ENCODE data around the gene G6PC2.
"Not testable (repeated sequence)": the region's sequence is repeated elsewhere in the genome, so short reads cannot be mapped to it uniquely, and the experiment has no call there.

Gene G6PC2, protein sequence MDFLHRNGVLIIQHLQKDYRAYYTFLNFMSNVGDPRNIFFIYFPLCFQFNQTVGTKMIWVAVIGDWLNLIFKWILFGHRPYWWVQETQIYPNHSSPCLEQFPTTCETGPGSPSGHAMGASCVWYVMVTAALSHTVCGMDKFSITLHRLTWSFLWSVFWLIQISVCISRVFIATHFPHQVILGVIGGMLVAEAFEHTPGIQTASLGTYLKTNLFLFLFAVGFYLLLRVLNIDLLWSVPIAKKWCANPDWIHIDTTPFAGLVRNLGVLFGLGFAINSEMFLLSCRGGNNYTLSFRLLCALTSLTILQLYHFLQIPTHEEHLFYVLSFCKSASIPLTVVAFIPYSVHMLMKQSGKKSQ

DNA sequence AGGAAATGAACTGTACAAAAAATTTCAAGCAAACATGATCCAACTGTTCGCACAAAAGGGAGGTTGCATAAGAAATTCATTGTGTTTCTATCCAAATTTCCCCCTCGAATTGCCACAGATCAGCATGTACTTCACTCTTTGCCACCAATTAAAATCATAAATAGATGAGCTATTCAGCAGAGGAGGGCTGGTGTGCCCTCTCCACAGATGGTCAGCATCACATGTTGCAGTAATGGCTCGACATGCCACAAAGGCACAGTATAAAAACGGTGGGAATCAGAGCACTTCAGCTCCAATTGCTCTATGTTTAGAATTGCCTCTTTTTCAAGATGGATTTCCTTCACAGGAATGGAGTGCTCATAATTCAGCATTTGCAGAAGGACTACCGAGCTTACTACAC, at the start of gene G6PC2:
TSS of gene G6PC2 (plus strand) at position 289 of the 400 bp plus-strand sequence. CDS start at position 330, 41 bp downstream.
- DNase-seq: no peak

DNA sequence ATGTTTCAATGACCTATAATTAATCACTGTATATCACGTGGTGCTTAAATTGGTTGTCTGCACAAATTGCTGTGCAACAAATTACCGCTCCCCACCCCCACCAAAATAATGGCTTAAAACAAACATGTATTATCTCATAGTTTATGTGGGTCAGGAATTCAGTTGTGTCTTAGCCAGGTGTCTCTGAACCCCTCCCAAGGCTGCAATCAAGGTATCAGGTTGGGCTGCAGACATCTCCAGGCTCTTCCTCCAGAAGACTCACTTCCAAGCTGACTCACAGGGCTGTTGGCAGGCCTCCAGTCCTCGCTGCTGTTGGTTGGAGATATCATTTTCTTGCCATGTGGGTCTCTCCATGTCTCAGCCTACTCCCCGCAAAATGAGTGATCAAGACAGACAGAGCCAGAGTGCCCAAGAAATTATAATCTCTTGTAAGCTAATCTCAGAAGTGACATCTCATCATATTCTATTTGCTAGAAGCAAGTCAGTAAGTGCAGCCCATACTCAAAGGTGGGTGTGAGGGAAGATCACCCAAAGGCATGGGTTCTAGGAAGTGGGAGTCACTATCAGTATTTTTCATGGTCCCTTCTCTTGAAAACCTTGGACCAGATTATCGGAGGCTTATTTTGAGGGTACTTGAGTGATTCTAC, 49.3 kb upstream of the G6PC2 start:
- peak; percentile 56 for DNase-seq

DNA sequence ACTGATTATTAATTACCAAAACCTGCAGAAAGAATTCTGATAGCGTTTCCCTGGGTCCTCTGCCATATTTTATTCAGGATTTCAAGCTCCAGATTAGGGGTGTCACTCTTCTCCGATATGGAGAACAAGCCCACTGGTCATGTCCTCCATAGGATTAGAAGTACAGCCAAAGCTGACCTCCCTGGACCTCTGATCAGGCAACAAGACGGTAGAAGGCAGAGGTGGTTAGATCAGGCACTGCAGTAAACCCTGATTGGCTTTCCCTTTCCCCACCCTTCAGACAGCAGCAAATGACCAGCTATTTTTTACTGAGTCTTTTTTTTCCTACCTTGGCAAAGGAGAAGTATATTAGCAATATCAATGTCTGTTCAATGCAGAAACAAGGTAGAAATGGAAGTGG, 48.6 kb upstream of the G6PC2 start:
- DNase-seq: no peak

DNA sequence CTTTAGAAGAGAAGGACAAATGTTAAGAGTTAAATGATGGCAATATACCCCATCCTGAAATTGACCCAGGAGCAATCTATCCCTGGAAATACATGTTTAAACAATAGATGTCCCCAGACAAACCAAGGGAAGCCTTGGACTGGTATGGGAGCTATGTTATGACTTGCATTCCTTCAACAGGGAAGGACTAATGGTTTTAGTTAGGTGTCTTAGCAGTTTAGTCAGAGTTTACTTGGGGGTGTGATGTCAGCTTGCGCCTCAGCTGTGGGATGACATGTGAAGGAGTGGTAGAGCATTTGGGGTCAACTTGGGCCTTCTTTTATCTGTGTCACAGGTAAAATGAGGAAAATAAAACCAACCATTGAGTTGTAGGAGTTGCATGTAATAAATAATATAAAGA, 47.6 kb upstream of the G6PC2 start:
- no peak for DNase-seq

DNA sequence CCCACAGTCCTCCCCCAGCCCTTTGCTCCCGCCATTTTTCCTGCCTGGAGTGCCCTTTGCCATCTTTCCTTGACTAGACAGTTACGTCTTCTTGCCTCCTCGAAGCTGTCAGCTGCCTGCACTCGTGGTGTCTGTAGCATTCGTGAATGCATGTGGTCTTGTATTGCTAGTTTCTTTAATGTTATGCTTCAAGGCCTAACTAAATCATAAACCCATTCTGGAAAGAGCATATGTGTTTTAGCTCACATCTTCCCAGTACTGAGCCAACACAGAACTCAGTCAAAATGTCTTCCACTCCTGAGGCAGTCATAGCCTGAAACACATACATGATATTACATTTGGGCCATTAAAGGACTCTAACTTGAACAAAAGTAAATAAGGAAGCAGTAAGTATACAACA, 46.4 kb upstream of the G6PC2 start:
- no peak for DNase-seq

DNA sequence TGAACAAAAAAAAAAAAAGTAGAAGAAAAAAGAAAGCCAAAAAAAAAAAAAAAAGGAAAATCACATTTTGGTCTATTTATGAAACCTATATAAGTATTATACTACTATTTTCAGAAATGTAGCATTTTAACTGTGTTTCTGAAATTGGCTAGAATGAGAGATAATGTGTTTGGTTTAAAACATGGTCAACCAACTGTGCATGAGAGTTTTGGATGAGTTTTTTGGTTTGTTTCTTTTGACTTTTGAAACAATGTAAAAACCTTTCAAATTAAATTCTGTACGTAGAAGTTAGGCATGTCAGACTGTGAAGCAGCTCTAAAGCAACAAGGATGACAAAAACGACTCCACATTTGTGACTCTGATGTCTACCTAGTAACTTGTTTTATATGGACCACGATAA, 45.5 kb upstream of the G6PC2 start:
- no peak for DNase-seq

DNA sequence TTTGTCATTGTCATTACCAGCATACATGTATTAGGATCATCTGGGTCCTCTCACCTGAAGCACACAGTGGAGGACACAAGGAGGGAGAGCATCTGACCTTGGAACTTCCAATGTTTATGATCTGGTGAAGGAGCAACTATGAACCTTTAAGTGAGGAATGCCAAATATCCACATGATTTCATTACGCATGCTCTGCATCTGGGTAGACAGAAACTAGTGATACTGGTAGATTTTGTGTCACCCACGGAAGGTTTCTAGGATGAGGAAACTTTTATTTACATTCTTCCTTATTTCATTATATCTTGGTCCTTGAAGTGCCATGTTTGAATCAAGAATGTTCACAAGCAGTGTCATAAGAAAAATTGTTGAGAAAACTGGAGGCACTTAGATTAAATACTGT, 42.9 kb upstream of the G6PC2 start:
- no peak for DNase-seq

DNA sequence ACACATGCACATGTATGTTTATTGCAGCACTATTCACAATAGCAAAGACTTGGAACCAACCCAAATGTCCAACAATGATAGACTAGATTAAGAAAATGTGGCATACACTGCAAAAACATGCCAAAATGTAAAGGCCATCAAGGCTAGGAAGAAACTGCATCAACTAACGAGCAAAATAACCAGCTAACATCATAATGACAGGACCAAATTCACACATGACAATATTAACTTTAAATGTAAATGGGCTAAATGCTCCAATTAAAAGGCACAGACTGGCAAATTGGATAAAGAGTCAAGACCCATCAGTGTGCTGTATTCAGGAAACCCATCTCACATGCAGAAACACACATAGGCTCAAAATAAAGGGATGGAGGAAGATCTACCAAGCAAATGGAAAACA, 33.9 kb upstream of the G6PC2 start:
- DNase-seq: not testable (repeated sequence)

DNA sequence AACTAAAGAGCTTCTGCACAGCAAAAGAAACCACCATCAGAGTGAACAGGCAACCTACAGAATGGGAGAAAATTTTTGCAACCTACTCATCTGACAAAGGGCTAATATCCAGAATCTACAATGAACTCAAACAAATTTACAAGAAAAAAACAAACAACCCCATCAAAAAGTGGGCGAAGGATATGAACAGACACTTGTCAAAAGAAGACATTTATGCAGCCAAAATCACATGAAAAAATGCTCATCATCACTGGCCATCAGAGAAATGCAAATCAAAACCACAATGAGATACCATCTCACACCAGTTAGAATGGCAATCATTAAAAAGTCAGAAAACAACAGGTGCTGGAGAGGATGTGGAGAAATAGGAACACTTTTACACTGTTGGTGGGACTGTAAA, 30.7 kb upstream of the G6PC2 start:
- not testable (repeated sequence) for DNase-seq

DNA sequence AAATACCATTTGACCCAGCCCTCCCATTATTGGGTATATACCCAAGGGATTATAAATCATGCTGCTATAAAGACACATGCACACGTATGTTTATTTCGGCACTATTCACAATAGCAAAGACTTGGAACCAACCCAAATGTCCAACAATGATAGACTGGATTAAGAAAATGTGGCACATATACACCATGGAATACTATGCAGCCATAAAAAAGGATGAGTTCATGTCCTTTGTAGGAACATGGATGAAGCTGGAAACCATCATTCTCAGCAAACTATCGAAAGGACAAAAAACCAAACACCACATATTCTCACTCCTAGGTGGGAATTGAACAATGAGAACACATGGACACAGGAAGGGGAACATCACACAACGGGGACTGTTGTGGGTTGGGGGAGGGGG, 30.3 kb upstream of the G6PC2 start:
- not testable (repeated sequence) for DNase-seq

DNA sequence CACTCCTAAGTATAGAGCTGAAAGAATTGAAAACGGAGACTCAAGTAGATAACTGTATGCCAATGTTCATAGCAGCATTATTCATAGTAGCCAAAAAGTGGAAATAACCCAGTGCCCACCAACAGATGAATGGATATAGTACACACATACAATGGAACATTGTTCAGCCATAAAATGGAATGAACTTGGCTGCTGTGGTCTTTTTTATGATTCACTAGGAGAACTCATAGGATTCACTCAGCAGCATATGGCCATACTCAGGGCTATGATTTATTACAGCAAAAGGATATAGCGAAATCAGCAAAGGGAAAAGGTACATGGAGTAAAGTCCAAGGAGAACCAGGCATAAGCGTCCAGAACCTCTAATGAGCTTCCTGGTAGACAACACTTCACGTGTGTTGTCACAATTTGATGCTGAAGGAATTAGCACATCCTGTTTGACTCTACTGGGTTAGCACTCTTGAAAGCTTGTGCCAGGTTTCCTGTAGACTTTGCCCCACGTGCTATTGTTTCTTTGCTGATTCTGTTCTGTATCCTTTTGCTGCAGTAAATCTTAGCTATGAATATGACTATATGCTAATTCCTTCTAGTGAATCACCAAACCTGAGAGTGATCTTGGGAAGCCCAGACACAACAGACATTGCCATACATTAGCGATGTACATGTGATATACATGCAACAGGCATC, 26.6 kb upstream of the G6PC2 start:
- no peak for DNase-seq

DNA sequence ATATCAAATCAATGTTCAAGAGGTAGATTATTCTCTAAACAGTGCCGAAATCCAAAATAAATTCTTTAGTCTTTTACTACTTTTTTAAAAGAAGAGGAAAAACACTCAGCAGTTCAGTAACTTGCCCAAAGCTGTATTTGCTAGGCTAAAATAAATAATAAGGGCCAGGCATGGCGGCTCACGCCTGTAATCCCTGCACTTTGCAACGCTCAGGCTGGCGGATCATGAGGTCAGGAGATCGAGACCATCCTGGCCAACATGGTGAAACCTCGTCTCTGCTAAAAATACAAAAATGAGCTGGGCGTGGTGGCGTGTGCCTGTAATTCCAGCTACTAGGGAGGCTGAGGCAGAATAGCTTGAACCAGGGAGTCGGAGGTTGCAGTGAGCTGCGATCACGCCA, 18.9 kb upstream of the G6PC2 start:
- DNase-seq: not testable (repeated sequence)

DNA sequence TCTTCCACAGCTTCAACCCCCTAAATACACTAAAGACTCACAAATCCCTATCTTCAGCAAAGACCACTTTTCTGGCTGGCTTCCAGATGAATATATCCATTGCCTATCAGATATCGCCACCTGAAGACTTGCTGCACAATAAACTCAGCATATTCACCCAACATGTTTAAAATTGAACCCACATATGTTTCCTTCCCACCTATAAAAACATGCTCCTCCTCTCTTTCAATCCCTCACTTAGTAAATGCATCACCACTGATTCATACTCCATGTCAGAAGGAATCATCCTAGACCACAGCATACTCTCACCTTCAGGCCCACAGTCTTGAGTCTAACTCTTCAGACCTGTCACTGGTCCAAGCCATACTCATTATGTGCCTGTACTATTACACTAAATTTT, 16.1 kb upstream of the G6PC2 start:
- peak; percentile 64 for DNase-seq

DNA sequence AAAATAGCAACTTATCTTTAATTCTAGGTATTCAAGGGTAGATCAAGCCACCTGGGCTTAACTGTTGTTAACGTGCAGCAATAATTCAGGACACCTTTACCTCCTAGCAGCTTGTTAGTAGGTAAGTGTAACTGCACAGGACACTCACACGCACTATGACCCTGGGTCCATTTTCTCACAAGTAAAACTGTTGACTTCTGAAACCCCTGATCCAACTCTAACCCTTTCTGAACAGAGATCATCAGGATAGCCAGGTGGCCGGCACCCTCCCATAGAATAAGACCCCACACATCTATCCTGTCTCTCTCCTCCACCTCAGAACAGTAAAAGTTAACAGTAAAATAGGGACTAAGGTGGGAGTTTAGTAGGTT, 11.5 kb upstream of the G6PC2 start:
- no peak for DNase-seq

DNA sequence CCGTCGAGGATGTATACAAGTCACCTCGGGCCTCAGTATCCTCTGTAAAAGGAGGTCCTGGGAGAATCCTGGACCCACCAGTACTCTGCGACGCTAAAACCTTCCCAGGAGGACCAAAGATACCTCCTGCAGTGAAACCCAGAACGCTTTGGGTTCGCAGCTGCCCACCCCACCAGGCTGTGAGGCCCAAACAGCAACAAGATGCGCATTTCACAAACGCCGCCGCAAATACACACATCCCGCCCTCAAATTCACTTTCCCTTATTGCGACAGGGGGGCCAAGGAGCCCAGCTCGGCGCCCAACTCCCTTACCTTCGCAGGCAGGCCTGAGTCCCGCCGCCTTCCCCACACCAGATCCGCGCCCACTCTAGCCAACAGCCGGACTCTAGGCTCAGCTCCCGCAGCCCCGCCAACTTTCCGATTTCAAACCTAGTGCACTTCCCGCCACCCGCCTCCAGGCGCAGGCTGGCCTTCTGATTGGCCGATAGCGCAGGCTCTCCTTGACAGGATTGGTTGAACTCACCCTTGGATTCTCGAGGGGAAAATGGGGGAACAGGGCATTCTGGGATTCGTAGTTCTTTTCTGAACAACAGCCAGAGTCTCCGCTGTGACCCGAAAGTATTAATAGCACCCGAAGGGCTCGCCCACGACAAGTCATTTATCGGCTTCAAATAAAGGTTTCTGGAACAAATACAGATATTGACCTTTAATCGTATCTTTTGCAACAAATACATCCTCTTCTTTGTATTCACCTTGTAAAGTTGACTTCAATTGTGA, 10.9 kb upstream of the G6PC2 start, which contains the start of gene SPC25:
TSS of gene SPC25 (minus strand) at position 425 of the 777 bp plus-strand sequence. CDS start 911 bp downstream, outside the sequence.
- peak; percentile 92 for DNase-seq

DNA sequence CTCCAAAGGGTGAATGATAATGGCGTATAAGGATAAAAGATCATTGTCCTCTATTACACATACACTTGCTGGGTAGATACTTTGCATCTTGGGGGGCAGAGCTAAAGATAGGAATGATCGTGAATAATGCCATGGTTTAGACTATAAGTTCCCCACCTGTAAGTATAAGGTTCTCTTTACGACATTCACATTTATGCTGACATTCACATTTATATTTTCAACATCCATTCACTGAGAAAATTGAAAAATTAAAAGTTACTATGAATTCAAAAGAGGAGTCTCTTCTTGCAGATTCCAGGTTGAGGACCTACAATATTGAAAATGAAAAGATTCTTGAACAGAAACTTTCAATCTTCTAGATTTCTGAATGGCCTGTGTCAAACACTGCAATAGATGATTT, 8.8 kb upstream of the G6PC2 start:
- DNase-seq: no peak

DNA sequence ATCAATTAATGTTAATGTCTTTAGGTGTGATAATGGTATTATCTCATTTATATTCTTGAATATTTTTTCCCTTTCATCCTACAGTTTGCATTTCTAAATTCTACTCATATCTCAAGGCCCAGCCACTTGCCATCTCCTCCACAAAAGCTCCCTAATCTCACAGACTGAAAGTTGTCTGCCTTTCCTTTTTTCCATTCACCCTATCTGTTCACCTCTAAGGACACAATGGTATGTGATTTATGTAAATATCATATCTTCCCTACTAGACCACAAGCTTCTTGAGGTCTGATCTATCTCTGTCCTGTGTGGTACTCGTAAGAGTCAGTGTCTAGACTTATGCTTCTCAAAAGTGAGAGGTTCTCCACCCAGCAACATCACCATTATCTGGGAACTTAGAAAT, 7.0 kb upstream of the G6PC2 start:
- no peak for DNase-seq

DNA sequence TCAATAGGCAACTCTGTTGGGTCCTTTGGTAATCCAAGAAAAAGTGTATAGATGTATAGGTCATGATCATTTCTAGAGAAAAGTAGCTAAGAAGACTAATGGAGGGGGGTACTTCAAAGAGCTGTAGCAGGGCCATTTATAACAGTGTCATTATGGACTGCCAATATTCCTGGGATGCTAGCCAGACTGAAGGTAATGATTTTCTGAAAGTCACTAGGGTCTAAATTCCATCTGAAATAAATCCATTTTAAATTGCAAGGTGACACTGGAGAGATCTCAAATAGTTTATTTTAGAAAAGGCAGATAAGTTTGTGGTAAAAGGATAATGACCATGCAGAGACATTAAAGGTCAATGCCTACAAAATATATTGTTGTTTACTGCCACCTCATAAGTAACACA, 6.4 kb upstream of the G6PC2 start:
- no peak for DNase-seq

DNA sequence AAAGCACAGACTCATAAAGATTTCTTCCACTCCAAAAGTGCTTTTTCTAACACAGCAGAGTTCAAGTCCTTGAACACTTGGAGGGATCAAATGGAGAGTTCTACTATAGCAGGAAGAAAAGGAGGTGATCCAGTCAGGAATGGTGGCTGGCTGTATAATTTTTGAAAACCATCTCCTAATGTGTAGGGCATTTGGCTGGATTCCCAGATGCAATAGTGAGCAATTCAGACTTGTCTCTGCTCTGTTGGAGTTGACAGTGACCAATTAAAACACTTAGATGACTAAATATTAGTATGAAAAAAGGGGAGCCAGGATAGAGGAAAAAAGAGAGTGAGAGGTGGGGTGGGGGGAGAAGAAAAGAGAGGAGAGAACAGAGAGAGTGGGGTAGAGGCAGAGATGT, 5.3 kb upstream of the G6PC2 start:
- no peak for DNase-seq

DNA sequence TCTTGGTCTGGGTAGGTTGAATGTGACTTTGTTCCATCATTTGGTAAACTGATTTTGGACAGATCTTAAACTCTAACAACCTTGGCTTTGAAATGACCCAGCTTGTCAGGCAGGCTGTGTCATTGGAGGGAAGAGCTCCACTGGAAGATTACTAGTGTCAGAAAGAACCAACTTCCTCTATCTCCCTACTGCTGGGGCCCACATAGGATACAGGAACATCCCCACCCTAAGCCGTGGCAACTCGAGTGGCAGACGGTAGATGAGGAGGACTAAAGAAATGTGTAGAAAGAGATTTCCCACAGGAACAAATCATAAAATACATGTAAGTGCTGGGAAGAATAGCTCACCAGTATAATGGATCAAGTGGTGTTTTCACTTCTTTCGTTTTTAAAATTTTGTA, 4.3 kb upstream of the G6PC2 start:
- no peak for DNase-seq

DNA sequence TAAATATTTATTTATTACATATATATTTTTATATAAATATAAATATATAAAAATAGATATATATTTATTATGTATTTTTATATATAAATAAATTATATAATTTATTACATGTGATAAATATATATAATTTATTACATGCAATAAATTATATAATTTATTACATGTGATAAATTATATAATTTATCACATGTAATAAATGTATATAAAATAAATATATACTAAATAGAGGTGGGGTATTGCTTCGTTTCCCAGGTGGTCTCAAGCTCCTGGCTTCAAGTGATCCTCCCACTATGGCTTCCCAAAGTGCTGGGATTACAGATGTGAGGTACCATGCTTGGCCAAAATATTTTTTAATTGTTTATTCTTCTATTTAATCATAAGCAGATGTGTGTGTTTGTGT, 3.6 kb upstream of the G6PC2 start:
- DNase-seq: no peak

DNA sequence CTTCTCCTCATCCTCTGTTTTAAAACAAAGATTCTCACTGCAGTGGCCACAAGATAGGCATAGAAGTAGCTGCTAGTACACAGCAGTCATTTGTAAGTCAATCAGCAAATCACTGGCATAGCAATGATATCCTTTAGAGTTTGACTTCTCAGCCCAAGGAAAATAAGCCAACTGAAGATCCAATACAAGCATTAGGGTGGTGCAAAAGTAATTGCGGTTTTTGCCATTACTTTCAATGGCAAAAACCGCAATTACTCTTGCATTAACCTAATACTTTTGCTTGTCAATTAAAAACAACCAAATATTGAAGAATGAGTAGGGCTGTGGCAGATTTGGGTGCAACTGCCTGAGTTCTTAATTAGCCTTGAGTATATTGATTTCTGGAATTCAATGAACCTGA, 2.8 kb downstream of the G6PC2 start:
- no peak for DNase-seq

DNA sequence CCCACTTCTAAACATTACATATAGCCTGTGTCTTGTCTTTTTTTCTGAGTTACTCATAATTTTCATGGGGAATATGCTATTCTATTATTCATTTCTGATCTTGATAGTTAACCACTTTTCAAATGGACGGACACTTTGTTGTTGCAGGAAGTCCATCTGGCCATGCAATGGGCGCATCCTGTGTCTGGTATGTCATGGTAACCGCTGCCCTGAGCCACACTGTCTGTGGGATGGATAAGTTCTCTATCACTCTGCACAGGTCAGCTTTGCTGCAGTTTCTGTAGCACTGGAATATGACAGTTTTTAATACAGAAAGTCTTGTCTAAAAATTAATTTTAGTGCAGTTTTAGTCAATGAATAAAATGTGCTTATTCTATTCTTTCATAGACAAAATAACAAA, 3.3 kb downstream of the G6PC2 start:
- no peak for DNase-seq
